Stimulated activated CD8-positive, alpha-beta memory T cell treated with anti-CD3 and anti-CD28 coated beads, Interleukin-2, amount 100 ng/mL, for 1 hour (primary cell): ENCODE measurements around the gene ASB1.

Experiments
- DNase-seq, 2 donors: peaks; one replicate each; pipeline ENCODE4 v3.0.0-alpha.2; 2020; ENCODE audit warnings: low read depth in 2 of 2

The ASB1 gene

DNA sequence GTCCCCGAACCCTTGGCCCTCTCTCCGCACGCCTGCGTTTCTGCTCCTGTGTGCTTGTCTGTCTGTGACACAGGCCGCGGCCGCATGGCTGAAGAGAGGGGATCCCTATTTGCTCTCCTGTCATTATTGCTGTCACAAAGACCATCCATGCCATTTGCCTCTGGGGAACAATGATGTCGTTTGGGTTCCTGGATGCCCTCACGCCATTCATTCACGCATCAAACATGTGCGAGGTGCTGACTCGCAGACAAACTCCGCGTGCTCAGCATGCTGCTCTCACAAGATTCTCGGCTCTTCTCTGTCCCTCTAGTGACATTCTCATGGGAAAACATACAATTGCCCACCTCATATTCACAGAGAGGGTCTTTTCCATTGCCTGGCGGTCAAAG, 67.8 kb downstream of the ASB1 start:
- no peak for DNase-seq

DNA sequence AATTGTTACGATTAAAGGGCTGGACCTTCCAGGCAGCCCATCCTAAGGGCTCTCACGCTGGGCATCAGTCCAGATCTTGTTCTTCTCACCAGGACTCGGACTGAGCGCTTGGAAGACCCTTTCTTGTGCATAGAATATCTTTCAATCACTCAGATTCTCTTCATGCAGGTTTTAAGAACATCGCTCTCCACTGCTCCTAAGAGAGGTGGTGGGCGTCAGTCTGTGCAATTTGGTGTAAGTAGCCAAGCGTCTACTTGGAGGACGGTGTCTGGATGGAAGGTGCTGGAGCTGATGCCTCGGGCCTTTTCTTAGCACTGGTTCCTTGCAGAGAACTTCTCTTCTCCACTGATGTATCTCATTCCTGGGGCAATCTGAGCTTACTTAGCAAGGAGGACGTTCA, 68.7 kb downstream of the ASB1 start:
- no peak for DNase-seq

- DNase-seq, result no peak
Measured at GRCh38 chr2:238496756-238497609, 70.3 kb downstream of the ASB1 start.

- DNase-seq, result no peak
Measured at GRCh38 chr2:238497610-238498005, 70.9 kb downstream of the ASB1 start.

DNA sequence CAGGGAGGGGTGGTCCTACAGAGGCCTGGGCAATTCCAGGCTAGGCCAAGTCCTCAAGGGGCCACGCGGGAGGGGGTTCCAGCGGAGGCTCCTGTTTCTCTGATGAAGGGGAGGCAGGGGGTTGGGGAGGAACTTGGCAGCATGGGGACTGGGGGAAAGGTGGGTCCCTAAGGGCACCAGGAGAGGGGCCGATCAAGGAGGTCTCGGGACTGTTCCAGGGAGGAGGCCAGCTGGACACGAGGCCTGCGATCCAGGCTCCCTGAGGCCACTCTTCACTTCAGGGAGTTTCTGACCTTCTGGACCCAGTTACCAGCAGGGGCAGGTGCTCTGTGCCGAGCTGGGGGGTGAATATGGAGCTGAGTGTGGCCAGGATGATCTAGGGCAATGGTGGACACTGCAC, 71.5 kb downstream of the ASB1 start:
- DNase-seq, result no peak

- no peak for DNase-seq
Measured at GRCh38 chr2:238498691-238499295, 72.1 kb downstream of the ASB1 start.

GRCh38 chr2:238499731-238500580, 73.2 kb downstream of the ASB1 start:
- DNase-seq, result no peak

DNA sequence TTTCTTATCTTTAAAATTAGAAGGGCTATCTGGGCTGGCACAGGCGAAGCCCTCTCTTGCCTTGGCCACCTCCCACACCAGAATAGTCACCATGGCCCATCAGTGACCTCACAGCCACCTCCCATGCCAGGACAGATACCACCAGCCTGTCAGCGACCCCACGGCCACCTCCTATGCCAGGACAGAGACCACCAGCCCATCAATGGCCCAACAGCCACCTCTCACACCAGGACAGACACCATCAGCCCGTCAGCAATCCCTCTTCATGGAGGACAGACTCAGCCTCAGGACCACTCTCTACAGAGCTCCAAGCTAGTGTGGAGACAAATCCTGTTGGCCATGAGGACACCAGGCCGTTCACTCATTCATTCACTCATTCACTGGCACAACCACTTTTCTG, 74.6 kb downstream of the ASB1 start:
- DNase-seq, result no peak
